ENCODE measurements around the gene ZNHIT2. TPM values are rescaled to one million over a fixed set of nuclear protein-coding genes. Genes with fewer than 3 reads are reported as not detected.

The ZNHIT2 gene
- total RNA-seq, 2 experiments from 2014 or later: 9.0 to 9.5 TPM

GRCh38 chr11:65128182-65129145 lies 11.0 kb upstream of the ZNHIT2 start:
- no peak for TF ChIP-seq CTCF (IDR thresholded peaks at IDR 0.05)
- H3K9me3 ChIP-seq (ENCODE audit: control insufficient read depth in 1 of 2, insufficient read depth in 1 of 2, low read length in 2 of 2): no peaks in the 10 kb centered on the region
- Mint-ChIP-seq H3K27me3 (no peaks in the 10 kb centered on the region), H3K36me3 (ENCODE audit: low read depth) (peaks cover 90% of the 10 kb centered on the region), H3K4me1 (ENCODE audit: low read depth) (peaks cover 20% of the 10 kb centered on the region), H3K9me3 (no peaks in the 10 kb centered on the region), H3K4me3 (no peak overlapping the region), H3K27ac (peak overlapping the region; percentile 42)
- H3K27ac ChIP-seq (ENCODE audit: low read depth in 1 of 2, low read length in 2 of 2): no peak overlapping the region
- ATAC-seq (ENCODE audit: poor library complexity) (peak; percentile 13), DNase-seq (no peak)
- H3K36me3 ChIP-seq (ENCODE audit: insufficient read depth, low read length): peaks cover 92% of the 10 kb centered on the region
- H3K27me3 ChIP-seq (ENCODE audit: control insufficient read depth in 1 of 2, insufficient read depth in 2 of 2, low read length in 2 of 2): no peaks in the 10 kb centered on the region
- CTCF ChIA-PET: interaction anchor here (1.2 kb wide), 1 partner anchor 18 kb away, joined by 3 read pairs; no protein-coding TSS in a partner anchor
- H3K4me3 ChIP-seq (ENCODE audit: low read length): no peak overlapping the region
- POLR2A ChIA-PET: interaction anchor here (1.4 kb wide), 1 partner anchor 11 kb away, joined by 6 read pairs; the partner anchor contains the start of gene ZNHIT2
- H3K4me1 ChIP-seq (ENCODE audit: insufficient read depth, low read length): peaks cover 28% of the 10 kb centered on the region
- intact Hi-C loops (cut with DNase I, micrococcal nuclease): no loop called here

GRCh38 chr11:65127473-65128181 lies 10.1 kb upstream of the ZNHIT2 start:
- Mint-ChIP-seq H3K36me3 (ENCODE audit: low read depth) (peaks cover 87% of the 10 kb centered on the region), H3K27ac (peak overlapping the region; percentile 42), H3K9me3 (no peaks in the 10 kb centered on the region), H3K4me1 (ENCODE audit: low read depth) (peaks cover 17% of the 10 kb centered on the region), H3K27me3 (no peaks in the 10 kb centered on the region), H3K4me3 (no peak overlapping the region)
- intact Hi-C loops (cut with DNase I, micrococcal nuclease): no loop called here
- Histone ChIP-seq H3K4me3 (ENCODE audit: low read length) (no peak overlapping the region), H3K27ac (ENCODE audit: low read depth in 1 of 2, low read length in 2 of 2) (no peak overlapping the region), H3K36me3 (ENCODE audit: insufficient read depth, low read length) (peaks cover 87% of the 10 kb centered on the region), H3K27me3 (ENCODE audit: control insufficient read depth in 1 of 2, insufficient read depth in 2 of 2, low read length in 2 of 2) (no peaks in the 10 kb centered on the region), H3K9me3 (ENCODE audit: control insufficient read depth in 1 of 2, insufficient read depth in 1 of 2, low read length in 2 of 2) (no peaks in the 10 kb centered on the region), H3K4me1 (ENCODE audit: insufficient read depth, low read length) (peaks cover 28% of the 10 kb centered on the region)
- CTCF ChIA-PET: interaction anchor here (1.2 kb wide), 1 partner anchor 17 kb away, joined by 3 read pairs; no protein-coding TSS in a partner anchor
- no peak for TF ChIP-seq CTCF (IDR thresholded peaks at IDR 0.05)
- POLR2A ChIA-PET: interaction anchor here (1.4 kb wide), 1 partner anchor 10 kb away, joined by 6 read pairs; the partner anchor contains the start of gene ZNHIT2
- DNase-seq (no peak), ATAC-seq (ENCODE audit: poor library complexity) (peak; percentile 15)

GRCh38 chr11:65126624-65127274 lies 9.2 kb upstream of the ZNHIT2 start:
- Mint-ChIP-seq H3K4me1 (ENCODE audit: low read depth) (peaks cover 24% of the 10 kb centered on the region), H3K36me3 (ENCODE audit: low read depth) (peaks cover 90% of the 10 kb centered on the region), H3K27ac (no peak overlapping the region), H3K4me3 (no peak overlapping the region), H3K27me3 (no peaks in the 10 kb centered on the region), H3K9me3 (no peaks in the 10 kb centered on the region)
- Histone ChIP-seq H3K27ac (ENCODE audit: low read depth in 1 of 2, low read length in 2 of 2) (no peak overlapping the region), H3K4me3 (ENCODE audit: low read length) (no peak overlapping the region), H3K4me1 (ENCODE audit: insufficient read depth, low read length) (peaks cover 24% of the 10 kb centered on the region), H3K27me3 (ENCODE audit: control insufficient read depth in 1 of 2, insufficient read depth in 2 of 2, low read length in 2 of 2) (no peaks in the 10 kb centered on the region), H3K36me3 (ENCODE audit: insufficient read depth, low read length) (peaks cover 78% of the 10 kb centered on the region), H3K9me3 (ENCODE audit: control insufficient read depth in 1 of 2, insufficient read depth in 1 of 2, low read length in 2 of 2) (no peaks in the 10 kb centered on the region)
- POLR2A ChIA-PET: no interaction called here
- CTCF ChIA-PET: no interaction called here
- intact Hi-C loops (cut with DNase I, micrococcal nuclease): no loop called here
- ATAC-seq (ENCODE audit: poor library complexity) (no peak), DNase-seq (no peak)
- no peak for TF ChIP-seq CTCF (IDR thresholded peaks at IDR 0.05)
